ENCODE results near the gene GPR17. TPM values are rescaled to one million over a fixed set of nuclear protein-coding genes. Genes with fewer than 3 reads are reported as not detected.

Gene GPR17
- total RNA-seq, 2 donors from 2014 or later, result 0.24 TPM; not detected in 1

- TF ChIP-seq CTCF (conservative IDR thresholded peaks at IDR 0.05), result no peak
- Histone ChIP-seq H3K27me3 (ENCODE audit: control insufficient read depth, insufficient read depth, low read length, poor library complexity, severe bottlenecking) (peaks cover 1% of the 10 kb centered on the region), H3K4me3 (ENCODE audit: low read length) (no peak overlapping the region), H3K36me3 (ENCODE audit: control insufficient read depth, insufficient read depth, low read length) (no peaks in the 10 kb centered on the region), H3K27ac (ENCODE audit: low read depth, low read length) (no peak overlapping the region), H3K4me1 (ENCODE audit: control insufficient read depth, insufficient read depth, low read length) (no peaks in the 10 kb centered on the region), H3K9ac (ENCODE audit: extremely low read depth, low read length, poor library complexity, severe bottlenecking) (no peak overlapping the region), H3K9me3 (ENCODE audit: control insufficient read depth, low read length) (peaks cover 10% of the 10 kb centered on the region)
- Mint-ChIP-seq H3K4me1 (peaks cover 2% of the 10 kb centered on the region), H3K27me3 (ENCODE audit: insufficient read depth) (peaks cover 3% of the 10 kb centered on the region), H3K4me3 (no peak overlapping the region), H3K27ac (peak overlapping the region; percentile 8), H3K9me3 (peaks cover 10% of the 10 kb centered on the region), H3K36me3 (ENCODE audit: low read depth) (no peaks in the 10 kb centered on the region)
- peak; percentile 29 for DNase-seq
- 86 to 100% methylated on average over 5 to 15 of the region's 15 CpGs for WGBS, 2 experiments (ENCODE audit: insufficient coverage in 1 of 2, insufficient read length in 1 of 2)
Measured at GRCh38 chr2:127683757-127684156, 37.8 kb downstream of the GPR17 start.

GRCh38 chr2:127685410-127686080 is 39.6 kb downstream of the GPR17 start:
- H3K27me3 ChIP-seq (ENCODE audit: control insufficient read depth, insufficient read depth, low read length, poor library complexity, severe bottlenecking), result no peaks in the 10 kb centered on the region
- 79 to 91% methylated on average over 7 to 8 of the region's 8 CpGs for WGBS, 2 experiments (ENCODE audit: insufficient coverage in 1 of 2, insufficient read length in 1 of 2)
- H3K36me3 Mint-ChIP-seq (ENCODE audit: low read depth), result no peaks in the 10 kb centered on the region
- H3K4me3 ChIP-seq (ENCODE audit: low read length), result no peak overlapping the region
- TF ChIP-seq CTCF (conservative IDR thresholded peaks at IDR 0.05), result no peak
- no peaks in the 10 kb centered on the region for H3K36me3 ChIP-seq (ENCODE audit: control insufficient read depth, insufficient read depth, low read length)
- no peak overlapping the region for H3K4me3 Mint-ChIP-seq
- DNase-seq, result no peak
- H3K9me3 Mint-ChIP-seq, result peaks cover 26% of the 10 kb centered on the region
- H3K27ac Mint-ChIP-seq, result no peak overlapping the region
- H3K4me1 Mint-ChIP-seq, result peaks cover 2% of the 10 kb centered on the region
- no peak overlapping the region for H3K27ac ChIP-seq (ENCODE audit: low read depth, low read length)
- H3K27me3 Mint-ChIP-seq (ENCODE audit: insufficient read depth), result peaks cover 1% of the 10 kb centered on the region
- peaks cover 25% of the 10 kb centered on the region for H3K9me3 ChIP-seq (ENCODE audit: control insufficient read depth, low read length)
- no peaks in the 10 kb centered on the region for H3K4me1 ChIP-seq (ENCODE audit: control insufficient read depth, insufficient read depth, low read length)
- no peak overlapping the region for H3K9ac ChIP-seq (ENCODE audit: extremely low read depth, low read length, poor library complexity, severe bottlenecking)

- Histone ChIP-seq H3K9me3 (ENCODE audit: control insufficient read depth, low read length) (peaks cover 41% of the 10 kb centered on the region), H3K27ac (ENCODE audit: low read depth, low read length) (no peak overlapping the region), H3K9ac (ENCODE audit: extremely low read depth, low read length, poor library complexity, severe bottlenecking) (no peak overlapping the region), H3K4me1 (ENCODE audit: control insufficient read depth, insufficient read depth, low read length) (no peaks in the 10 kb centered on the region), H3K4me3 (ENCODE audit: low read length) (no peak overlapping the region), H3K36me3 (ENCODE audit: control insufficient read depth, insufficient read depth, low read length) (no peaks in the 10 kb centered on the region), H3K27me3 (ENCODE audit: control insufficient read depth, insufficient read depth, low read length, poor library complexity, severe bottlenecking) (no peaks in the 10 kb centered on the region)
- peaks cover 2% of the 10 kb centered on the region for H3K4me1 Mint-ChIP-seq
- H3K9me3 Mint-ChIP-seq, result peaks cover 47% of the 10 kb centered on the region
- H3K36me3 Mint-ChIP-seq (ENCODE audit: low read depth), result peaks cover 5% of the 10 kb centered on the region
- H3K27ac Mint-ChIP-seq, result no peak overlapping the region
- WGBS, 2 experiments (ENCODE audit: insufficient coverage in 1 of 2, insufficient read length in 1 of 2), result no CpG with 5 or more reads among the region's 1 CpG
- no peak for DNase-seq
- no peak for TF ChIP-seq CTCF (conservative IDR thresholded peaks at IDR 0.05)
- H3K4me3 Mint-ChIP-seq, result no peak overlapping the region
- H3K27me3 Mint-ChIP-seq (ENCODE audit: insufficient read depth), result peaks cover 2% of the 10 kb centered on the region
Measured at GRCh38 chr2:127688405-127688804, 42.5 kb downstream of the GPR17 start.

Measured in endodermal cell (in vitro differentiated cells).